ENCODE data around the gene GALT. TPM values are rescaled to one million over a fixed set of nuclear protein-coding genes. Genes with fewer than 3 reads are reported as not detected.

GALT gene
- total and polyA plus RNA-seq, 2 donors (not counting 1 experiment from before 2014, with no cell fraction given), result 111 to 167 TPM

GRCh38 chr9:34652602-34653000, 6.1 kb downstream of the GALT start:
- Mint-ChIP-seq H3K27me3 (peaks cover 3% of the 10 kb centered on the region), H3K4me1 (peaks cover 24% of the 10 kb centered on the region), H3K27ac (no peak overlapping the region), H3K9me3 (ENCODE audit: insufficient read depth) (no peaks in the 10 kb centered on the region), H3K4me3 (no peak overlapping the region)
- ATAC-seq (ENCODE audit: low read depth), result no peak
- ChIA-PET CTCF (no interaction called here), POLR2A (interaction anchor here (0.6 kb wide), 1 partner anchor 37 kb away, joined by 3 read pairs; no protein-coding TSS in a partner anchor)
- no peak overlapping the region for H3K27ac ChIP-seq (ENCODE audit: low read length in 2 of 2)
- no peak overlapping the region for H3K9ac ChIP-seq (ENCODE audit: low read length)
- no peak overlapping the region for H3K4me2 ChIP-seq (replicated peaks; ENCODE audit: low read depth, low read length, poor library complexity, severe bottlenecking)
- H3K36me3 ChIP-seq (replicated peaks in 1 of 2; ENCODE audit: control extremely low read depth in 1 of 2, control insufficient read depth in 1 of 2, extremely low read depth in 1 of 2, insufficient read depth in 2 of 2, low read length in 1 of 2), result peaks cover 0 to 18% of the 10 kb centered on the region in 2 experiments
- peaks cover 9% of the 10 kb centered on the region for H3K79me2 ChIP-seq (ENCODE audit: control insufficient read depth, insufficient read depth, low read length)
- DNase-seq, result no peak
- no peak overlapping the region for H2AFZ ChIP-seq (ENCODE audit: insufficient read depth, low read depth, low read length, poor library complexity, severe bottlenecking)
- TF ChIP-seq EZH2 (IDR thresholded peaks at IDR 0.05; ENCODE audit: borderline replicate concordance, insufficient read depth, low read depth, low read length, poor library complexity, severe bottlenecking), result no peak
- no peak for TF ChIP-seq CTCF (IDR thresholded peaks at IDR 0.05)
- peaks cover 3 to 6% of the 10 kb centered on the region in 2 donors for H3K4me1 ChIP-seq (ENCODE audit: control insufficient read depth in 2 of 2, insufficient read depth in 2 of 2, low read length in 2 of 2)
- no peaks in the 10 kb centered on the region for H3K27me3 ChIP-seq (replicated peaks in 1 of 4; ENCODE audit: control extremely low read depth in 1 of 4, control insufficient read depth in 3 of 4, insufficient read depth in 4 of 4, low read length in 3 of 4)
- H4K20me1 ChIP-seq (ENCODE audit: control insufficient read depth, insufficient read depth, low read length, poor library complexity, severe bottlenecking), result peaks cover 7% of the 10 kb centered on the region
- no peaks in the 10 kb centered on the region for H3K9me3 ChIP-seq (ENCODE audit: control extremely low read depth in 1 of 3, control insufficient read depth in 2 of 3, insufficient read depth in 1 of 3, low read length in 2 of 3)
- intact Hi-C loops (cut with micrococcal nuclease), result no loop called here
- H3K4me3 ChIP-seq (ENCODE audit: control extremely low read depth in 1 of 5, extremely low read depth in 1 of 5, insufficient read depth in 1 of 5, low read depth in 2 of 5, low read length in 4 of 5), result no peak overlapping the region
- 74% methylated on average over 4 of the region's 5 CpGs for WGBS (ENCODE audit: insufficient coverage)

GRCh38 chr9:34653151-34654072, 6.9 kb downstream of the GALT start:
- ChIA-PET CTCF (no interaction called here), POLR2A (no interaction called here)
- intact Hi-C loops (cut with micrococcal nuclease), result no loop called here
- H3K4me1 ChIP-seq (ENCODE audit: control insufficient read depth in 2 of 2, insufficient read depth in 2 of 2, low read length in 2 of 2), result no peaks in the 10 kb centered on the region
- no peak overlapping the region for H3K27ac ChIP-seq (ENCODE audit: low read length in 2 of 2)
- 60% methylated on average over 9 of the region's 11 CpGs for WGBS (ENCODE audit: insufficient coverage)
- no peak overlapping the region for H2AFZ ChIP-seq (ENCODE audit: insufficient read depth, low read depth, low read length, poor library complexity, severe bottlenecking)
- DNase-seq, result no peak
- H3K9ac ChIP-seq (ENCODE audit: low read length), result no peak overlapping the region
- no peaks in the 10 kb centered on the region for H3K27me3 ChIP-seq (replicated peaks in 1 of 4; ENCODE audit: control extremely low read depth in 1 of 4, control insufficient read depth in 3 of 4, insufficient read depth in 4 of 4, low read length in 3 of 4)
- no peak for ATAC-seq (ENCODE audit: low read depth)
- H3K4me2 ChIP-seq (replicated peaks; ENCODE audit: low read depth, low read length, poor library complexity, severe bottlenecking), result no peak overlapping the region
- no peaks in the 10 kb centered on the region for H3K9me3 ChIP-seq (ENCODE audit: control extremely low read depth in 1 of 3, control insufficient read depth in 2 of 3, insufficient read depth in 1 of 3, low read length in 2 of 3)
- Mint-ChIP-seq H3K27me3 (peaks cover 3% of the 10 kb centered on the region), H3K9me3 (ENCODE audit: insufficient read depth) (no peaks in the 10 kb centered on the region), H3K27ac (peak overlapping the region; percentile 3), H3K4me3 (no peak overlapping the region), H3K4me1 (peaks cover 16% of the 10 kb centered on the region)
- TF ChIP-seq CTCF (IDR thresholded peaks at IDR 0.05), result no peak
- no peak for TF ChIP-seq EZH2 (IDR thresholded peaks at IDR 0.05; ENCODE audit: borderline replicate concordance, insufficient read depth, low read depth, low read length, poor library complexity, severe bottlenecking)
- peaks cover 0 to 18% of the 10 kb centered on the region in 2 experiments for H3K36me3 ChIP-seq (replicated peaks in 1 of 2; ENCODE audit: control extremely low read depth in 1 of 2, control insufficient read depth in 1 of 2, extremely low read depth in 1 of 2, insufficient read depth in 2 of 2, low read length in 1 of 2)
- peaks cover under 1% of the 10 kb centered on the region for H3K79me2 ChIP-seq (ENCODE audit: control insufficient read depth, insufficient read depth, low read length)
- no peak overlapping the region for H3K4me3 ChIP-seq (ENCODE audit: control extremely low read depth in 1 of 5, extremely low read depth in 1 of 5, insufficient read depth in 1 of 5, low read depth in 2 of 5, low read length in 4 of 5)
- no peaks in the 10 kb centered on the region for H4K20me1 ChIP-seq (ENCODE audit: control insufficient read depth, insufficient read depth, low read length, poor library complexity, severe bottlenecking)
